Inferior parietal cortex (tissue), 1 donor: Measurements from ENCODE around the gene FXYD6.

Experiments
- DNase-seq: peaks from one replicate; pipeline ENCODE4 v3.0.0-alpha.2; 2016; ENCODE audit errors: extremely low spot score

FXYD6 gene

DNA sequence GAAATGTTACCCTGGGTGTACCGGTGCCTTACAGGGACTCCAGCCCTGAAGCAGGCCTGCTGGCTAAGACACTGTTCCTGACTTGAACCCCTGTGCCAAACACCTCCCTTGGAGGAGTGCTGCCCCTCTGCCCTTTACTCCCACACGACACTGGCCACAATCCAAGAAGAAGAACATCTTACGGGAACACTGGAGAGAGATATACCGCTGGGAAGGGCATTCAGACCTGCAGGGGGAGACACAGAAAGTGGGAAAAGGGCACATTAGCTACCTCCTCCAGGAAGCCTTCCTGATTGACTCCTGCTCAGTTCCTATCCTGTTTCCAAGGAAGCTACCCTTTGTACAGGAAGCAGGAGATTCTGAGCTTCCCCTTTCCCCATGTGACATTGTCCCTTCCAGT is 34.1 kb upstream of the FXYD6 start:
- DNase-seq: no peak

DNA sequence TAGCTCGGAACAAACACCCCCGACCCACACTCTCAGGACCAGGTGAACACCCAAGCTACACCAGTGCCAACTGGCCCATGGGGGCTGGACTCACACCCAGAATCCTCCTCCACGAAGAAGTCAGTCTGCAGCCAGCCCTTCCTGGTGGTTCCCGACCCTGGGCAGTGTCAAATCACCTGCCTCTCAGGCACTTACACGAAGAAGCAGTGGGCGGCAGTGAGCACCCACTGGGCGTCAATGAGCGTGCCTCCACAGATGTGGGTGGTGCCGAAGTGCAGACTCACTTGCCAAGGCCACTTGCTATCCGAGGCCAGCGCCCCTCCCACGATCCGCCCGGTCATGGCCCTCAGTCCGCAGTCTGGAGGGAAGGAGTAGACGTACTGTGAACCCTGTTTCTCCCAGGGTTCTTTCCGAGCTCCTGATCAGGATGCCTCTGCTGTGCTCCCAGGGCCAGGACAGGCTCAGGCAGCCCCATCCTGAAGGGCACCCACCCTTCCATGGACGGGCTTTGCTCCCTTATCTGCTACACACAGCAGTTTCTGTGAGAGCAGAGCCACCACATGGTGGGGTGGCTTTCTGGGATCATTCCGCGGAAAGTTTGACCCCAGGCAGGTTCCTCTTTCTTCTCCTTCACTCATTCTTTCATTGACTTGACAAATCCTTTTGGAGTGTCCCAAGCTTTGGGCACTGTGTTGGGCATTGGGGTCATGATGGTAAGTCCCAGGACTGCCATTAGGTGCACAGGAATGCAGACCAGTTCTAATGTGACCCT is 33.3 kb upstream of the FXYD6 start:
- no peak for DNase-seq

DNA sequence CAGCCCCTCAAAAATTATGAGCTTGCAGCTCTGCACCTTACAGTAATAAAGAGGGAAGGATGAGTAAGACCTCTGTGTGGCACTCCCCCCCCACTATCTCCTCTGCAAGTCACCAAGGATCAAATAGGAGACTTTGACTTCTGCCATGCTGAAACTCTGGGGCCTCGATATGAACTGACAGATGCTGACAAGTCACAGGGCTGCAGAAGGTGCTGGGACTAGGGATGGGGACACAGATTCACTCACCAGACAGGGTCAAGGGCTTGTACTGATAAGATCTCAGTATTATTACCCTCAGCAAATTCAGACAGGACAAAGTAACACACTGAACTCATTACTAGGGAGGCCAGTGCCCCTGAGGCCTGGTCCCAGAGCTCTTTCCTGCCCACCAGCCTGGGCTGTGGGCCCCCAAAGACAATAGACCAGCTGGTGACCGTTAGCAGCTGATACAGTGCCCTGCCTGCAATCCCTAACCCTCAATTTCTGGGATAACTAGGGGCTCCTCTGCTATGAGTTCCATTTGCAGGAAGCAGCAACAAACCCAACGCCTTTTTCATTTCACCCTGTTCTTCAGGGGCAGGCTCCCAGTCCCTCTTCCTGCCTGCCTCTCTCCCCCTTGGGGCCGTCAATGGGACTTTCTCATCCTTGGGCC is 32.6 kb upstream of the FXYD6 start:
- no peak for DNase-seq

DNA sequence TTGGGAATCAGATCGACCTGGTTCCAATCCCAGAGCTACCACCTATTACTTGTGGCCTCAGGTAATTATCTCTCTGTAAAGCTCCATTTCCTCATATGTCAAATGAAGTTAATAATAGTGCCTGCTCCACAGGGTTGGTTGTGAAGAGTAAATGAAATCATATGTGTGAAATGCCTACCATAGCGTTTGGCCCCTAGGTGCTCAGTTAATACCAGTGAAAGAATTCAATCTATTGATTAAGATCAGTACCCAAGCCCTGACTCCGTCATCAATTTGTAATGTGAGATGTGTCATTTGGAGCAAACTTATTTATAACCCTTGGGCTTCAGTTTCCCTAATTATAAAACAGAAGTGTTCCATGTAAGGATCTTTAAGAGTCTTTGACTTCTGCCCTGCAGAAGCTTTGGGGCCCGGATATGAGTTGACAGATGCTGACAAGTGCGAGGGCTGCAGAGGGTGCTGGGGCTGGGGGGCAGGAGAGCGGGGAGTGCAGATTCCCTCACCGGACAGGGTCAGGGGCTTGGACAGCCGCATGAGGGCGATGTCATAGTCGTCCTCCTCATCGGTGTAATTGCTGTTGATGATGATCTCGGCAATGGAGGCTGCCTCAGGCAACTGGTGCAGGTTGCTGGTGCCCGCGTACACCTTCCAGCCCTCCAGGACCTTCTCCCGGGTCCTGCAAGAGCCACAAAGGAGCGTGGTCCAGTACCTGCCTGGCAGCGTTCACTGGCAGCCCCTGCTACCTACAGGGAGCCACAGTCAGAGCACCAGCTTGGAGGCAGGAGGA is 31.8 kb upstream of the FXYD6 start:
- no peak for DNase-seq

DNA sequence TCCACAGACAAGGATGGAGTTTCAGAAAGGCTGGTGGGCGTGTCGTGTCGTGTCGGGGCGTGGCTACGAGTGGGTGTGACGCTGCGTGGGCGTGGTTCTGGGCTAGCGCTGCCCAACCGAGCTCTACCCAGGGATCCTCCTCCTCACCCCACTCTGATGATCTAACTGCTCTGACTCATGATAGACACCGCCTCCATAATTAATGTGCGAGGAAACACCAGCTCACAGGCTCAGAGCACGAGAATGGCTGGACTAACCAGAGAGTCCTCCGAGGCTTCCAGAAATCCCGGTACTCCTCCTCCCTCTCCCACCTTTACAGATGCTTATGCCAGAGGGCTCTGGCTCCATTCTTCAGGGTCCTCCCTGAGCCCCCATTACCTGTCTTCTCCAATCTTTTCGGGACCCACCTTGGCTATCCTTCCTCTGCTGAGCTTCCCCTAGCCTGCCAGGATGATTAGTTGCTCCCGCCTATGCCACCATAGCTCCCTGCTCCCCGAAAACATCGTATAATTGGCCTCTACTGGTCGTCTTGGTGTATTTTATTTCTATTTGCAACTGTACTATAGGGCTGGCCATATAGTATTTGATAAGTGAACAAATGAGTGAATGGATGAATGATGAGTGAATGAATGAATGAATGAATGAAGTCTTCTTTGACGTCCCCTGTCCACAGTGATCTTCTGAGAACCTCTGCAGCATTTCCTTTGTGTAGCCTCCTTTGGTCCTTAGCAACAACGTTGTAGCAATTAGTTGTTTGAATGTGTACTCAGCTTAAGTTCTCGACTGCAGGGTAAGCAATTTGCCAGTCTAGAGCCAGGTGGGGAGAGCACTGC is 31.0 kb upstream of the FXYD6 start:
- DNase-seq: peak; percentile 82

DNA sequence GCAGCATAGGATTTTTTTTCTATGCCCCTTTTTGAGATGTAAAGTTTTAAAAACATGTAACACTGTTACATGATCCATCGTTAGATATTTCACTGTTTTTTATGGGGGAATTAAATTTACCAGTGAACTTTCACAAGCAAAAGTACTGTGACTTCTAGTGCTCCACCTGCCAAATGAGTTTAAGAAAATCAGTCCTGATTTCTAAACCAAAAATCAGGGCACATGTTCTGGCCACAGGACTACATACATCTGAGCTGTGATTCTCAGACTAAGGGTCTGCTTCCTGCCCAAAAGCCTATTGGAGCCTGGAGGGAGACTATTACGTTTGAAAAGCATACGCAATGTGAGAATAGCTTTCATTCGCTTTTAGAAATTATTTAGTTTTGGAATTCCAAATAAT is 30.3 kb upstream of the FXYD6 start:
- no peak for DNase-seq

DNA sequence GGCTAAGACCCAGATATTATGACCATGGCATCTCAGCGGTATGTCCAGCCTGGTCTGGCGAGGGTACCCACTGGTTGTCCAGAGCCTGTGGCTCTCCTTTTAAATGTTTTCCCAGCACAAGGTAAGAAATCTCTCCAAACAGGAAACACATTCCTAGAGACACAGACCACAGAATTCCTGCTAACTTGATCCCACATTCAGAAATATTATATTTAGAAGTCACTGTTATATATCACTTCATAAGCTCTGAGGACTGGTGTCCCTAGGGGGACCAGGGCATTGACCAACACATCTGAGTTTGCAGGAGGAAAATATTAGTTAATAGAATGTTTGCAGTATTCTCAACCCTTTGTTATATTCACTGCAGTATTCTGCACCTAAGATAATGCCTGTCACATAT is 29.7 kb upstream of the FXYD6 start:
- no peak for DNase-seq

DNA sequence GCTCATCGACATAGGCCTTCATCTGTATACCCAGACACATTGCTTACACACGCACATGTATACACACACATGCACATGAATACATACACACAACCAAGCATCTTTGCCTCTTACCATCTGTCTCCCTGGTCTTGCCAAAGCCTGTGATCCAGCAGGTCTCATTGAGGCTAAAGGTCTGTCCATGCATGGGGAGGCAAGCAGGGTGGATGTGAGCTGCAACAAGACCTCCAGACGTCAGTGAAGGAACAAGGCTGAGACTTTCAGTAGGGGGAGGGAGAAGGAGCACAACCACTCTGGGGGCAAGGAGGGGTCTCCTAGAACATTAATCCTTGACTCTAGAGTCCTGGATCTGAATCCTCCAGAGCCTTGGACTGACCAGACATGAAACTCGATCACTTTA is 29.1 kb upstream of the FXYD6 start:
- no peak for DNase-seq

DNA sequence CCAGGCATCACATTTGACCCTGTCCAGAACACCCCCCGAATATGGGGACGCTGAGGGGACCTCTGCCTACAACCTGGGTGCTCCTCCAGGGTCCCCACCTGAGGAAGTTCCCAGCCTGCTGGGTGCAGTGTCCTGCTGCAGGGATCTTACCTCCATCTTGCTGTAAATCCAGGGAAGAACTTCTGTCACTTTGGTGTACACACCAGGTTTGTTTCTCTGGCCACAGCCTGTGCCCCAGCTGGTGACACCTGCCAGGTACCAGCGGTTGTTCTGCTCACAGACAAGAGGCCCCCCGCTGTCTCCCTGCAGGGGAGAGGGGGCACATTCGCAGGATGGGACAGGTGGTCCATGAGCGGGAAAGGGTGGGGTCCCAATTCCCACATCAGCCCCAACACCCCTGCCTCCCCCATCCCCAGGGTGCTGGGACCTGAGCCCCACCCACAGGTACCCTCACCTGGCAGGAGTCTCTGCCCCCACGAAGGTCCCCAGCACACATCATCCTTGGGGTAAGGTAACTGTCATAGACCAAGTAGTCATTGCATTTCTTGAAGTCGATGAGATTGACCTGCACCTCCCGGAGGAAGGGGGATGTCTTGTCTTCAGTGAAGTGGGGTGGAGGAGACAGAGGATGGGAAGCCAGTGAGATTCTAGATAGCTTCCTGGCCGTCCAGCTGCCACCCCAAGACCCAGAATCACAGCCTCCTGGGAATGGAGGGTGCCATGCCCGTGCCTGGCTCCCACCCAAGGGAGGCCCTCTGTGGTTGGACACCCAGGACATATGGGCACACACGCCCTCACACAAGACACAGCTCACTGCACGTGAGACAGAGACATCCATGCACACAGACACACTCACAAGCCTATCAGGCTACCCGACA is 27.3 kb upstream of the FXYD6 start:
- no peak for DNase-seq

DNA sequence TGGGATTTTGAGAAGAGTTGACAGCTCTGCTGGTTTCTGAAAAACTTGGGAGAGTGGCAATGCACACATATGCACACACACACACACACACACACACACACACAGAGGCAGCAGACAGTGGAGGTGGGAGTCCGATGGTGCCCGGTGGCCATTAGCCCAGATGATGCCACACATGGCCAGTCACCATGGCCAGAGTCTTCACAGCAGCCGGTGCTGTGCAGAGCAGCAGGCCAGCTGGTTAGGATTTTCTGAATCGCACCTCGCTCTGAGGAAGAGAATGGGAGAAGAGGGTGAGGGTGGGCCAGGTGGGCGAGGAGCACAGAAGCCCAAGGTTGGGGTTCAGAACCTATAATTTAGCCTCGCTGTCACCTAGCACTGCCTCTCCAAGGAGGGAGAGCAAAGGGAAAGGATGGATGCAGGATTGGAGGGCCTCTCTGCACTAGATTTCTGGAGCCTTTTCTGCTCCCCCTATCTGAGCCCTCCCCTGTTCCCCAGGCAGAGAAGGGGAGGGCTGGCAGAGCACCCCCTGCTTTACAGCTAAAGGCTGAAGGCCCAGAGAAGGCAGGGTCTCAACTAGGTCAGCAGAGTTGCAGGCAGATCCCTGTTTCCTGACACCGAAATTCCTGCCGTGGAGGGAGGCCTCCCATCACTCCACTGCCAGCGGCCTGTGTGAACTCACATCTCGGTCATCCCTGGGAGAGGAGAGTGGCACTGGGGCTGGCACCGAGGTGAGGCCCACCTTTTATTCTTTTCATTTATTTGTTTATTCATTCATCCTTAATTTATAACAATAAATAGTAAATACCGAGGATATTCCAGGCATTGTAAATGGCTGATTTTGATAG is 25.8 kb upstream of the FXYD6 start:
- DNase-seq: no peak

DNA sequence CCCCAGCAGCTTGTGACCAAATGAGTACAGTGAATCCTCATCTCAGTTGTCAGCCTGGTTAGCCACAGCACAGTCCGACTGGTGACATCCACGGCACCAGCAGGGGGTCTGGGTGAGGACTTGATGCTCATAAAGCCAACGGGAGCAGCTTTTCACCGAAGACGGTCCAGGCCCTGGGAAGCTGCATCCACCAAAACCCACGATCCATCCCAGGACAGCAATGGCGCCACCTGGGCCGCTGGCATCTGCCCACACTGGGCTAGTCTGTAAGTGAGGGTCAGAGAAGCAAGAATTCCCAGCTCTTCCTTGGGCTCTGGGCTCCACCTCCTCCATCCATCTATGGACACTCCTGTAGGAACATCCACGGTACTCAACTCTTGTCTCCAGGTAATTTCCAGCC is 25.1 kb upstream of the FXYD6 start:
- DNase-seq: no peak

DNA sequence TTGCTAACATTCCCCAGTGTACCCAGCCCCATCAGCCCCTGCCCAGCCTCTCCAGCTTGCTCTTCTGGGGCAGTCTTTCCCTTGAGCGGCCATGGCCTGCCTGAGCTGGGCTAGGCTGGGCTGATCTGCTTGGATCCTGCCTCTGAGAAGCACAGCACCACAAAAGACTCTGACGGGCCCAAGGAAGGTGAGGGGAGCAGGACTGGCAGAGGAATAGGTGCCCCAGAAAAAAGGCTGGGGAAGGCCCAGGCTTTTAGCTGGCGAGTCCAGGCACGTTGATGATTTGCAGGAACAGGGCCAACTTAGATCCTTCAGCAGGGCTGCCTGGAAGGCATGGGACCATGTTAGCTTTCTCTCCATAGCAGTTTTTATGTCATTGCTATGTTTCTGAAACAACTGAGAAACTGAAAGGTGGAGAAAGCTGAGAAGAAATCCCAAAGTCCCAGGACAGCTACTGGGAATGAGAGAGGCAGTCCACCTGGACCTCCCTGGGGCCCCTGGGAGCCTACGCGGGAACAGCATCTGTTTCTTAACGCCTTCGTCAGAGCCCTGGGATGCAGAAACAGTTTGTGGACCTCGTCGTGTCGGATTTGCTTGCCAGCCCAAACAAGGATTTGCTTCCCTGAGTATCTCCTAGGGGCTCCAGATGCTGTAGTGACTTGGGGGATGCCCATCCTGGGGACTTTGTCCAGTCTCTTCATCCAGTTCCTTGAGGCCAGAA is 24.4 kb upstream of the FXYD6 start:
- no peak for DNase-seq

DNA sequence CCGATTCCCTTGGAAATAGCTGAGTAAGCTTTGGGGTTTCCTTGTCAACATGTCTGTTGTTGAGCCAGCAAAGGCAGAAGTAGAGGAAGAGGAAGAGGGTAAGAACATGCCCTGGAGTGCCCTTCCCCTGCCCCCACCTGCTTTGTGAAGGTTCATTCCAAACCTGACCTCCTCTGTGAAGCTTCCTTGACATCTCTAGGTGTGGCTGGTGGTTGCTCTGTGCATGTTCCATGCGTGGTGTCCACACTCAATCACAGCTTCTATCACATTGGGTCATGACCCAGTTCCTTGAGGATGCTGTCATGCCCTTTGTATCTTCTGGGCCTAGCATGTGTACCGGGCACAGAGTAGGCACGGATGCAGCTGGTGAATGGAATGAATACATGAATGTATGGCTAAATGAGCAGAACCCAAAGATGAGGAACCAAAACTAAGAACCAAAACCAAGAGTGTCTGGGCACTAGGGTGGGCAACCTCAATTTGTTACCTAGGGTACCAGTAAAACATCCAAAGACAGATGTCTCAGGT is 23.7 kb upstream of the FXYD6 start:
- no peak for DNase-seq

DNA sequence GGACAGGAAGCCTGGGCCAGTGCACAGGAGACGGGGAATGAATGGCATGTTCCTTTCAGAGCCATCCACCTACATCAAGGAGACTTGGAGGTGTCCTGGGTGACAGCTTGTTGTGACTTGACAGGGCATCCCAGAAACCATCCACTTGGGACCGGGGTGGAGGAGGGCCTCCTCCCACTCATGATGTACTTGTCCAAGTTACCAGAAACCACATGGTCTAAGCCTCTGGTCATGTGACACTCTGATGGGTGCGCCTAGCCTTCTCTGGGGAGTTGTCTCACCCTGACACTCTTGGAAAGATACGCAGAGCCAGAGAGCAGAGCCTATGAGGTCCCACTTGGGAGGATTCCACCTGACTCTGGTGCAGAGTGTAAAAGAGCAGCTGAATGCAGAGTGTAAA is 21.6 kb upstream of the FXYD6 start:
- no peak for DNase-seq

DNA sequence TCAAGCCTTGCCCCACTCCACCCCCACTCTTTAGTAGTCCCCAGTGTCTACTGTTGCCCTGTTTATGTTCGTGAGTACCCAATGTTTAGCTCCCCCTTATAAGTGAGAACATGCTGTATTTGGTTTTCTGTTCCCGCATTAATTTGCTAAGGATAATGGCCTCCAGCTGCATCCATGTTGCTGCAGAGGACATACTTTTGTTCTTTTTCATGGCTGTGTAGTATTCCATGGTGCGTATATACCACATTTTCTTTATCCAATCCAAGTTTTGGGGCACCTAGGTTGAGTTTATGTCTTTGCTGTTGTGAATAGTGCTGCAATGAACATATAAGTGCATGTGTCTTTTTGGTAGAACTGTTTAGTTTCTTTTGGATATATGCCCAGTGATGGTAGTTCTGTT is 16.2 kb upstream of the FXYD6 start:
- no peak for DNase-seq

DNA sequence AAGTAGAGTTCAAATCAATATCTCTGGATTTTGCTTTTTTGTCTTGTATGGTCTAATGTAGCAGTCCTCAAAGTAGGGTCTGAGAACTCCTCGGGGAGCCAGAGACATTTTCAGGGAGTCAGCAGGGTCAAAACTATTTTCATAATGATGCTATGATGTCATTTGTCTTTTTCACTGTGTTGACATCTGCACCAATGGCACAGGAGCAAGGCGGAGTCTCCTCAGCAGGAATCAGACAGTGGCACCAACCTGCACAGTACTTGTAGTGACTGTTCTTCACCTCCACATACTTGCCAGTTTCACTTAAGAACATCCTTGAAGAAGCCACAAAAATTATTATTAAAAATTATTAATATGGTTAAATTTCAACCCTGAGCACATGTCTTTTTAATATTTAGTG is 14.9 kb upstream of the FXYD6 start:
- no peak for DNase-seq

DNA sequence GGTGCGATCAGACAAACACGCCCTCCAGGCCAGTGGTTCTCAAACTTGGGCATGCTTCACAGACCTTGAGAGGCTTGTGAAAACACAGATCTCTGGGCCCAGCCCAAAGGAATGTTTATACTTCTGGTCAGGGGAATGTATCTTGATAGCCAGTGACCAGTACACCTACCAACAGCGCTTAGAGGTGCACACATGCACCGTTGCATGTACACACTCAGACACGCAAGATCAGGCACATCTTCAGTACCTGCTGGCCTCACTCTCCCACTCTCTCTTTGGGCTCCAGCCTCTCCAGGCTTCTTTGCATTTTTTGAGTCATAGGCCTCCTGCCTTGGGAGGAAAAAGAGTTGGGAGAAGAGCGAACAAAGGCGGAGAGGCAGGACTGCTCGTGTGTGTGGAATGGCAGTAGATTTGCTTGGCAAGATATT is 11.7 kb upstream of the FXYD6 start:
- DNase-seq: no peak

DNA sequence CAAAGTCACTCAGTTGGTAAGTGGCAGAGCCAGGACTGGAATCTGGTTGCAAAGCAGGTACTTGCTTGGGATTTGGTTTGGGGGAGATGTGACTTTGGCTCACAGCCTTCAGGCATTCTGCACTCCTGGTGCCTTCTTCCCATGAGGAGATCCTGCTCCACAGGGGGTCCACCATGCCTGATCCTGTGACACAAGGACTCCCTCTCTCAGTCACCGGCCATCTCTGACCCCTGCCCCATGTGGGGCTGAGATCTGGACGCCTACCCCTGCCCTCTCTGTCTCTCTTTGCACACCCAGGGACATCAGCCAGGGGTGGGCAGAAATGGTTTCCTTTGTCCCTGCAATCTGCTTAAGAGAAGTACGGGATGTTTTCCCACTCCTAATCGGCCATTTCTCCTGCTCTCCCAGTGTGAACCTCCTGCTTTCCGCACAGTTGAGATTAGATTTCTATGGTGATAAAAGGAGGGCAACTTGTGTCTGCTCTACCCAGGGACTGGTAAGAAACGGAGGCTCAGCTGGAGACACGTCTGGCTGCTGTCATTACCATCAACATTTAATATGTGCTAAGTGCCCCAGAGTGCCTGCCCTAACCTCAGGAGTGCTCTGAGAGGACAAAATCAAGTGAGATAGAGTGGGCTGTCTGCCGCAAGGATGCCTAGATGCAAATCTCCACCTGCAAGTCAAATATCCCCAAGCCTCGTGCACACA is 11.1 kb upstream of the FXYD6 start:
- DNase-seq: no peak
